Spinal cord (tissue), 10 donors: Measurements from ENCODE around the gene SUPT4H1. TPM values are rescaled to one million over a fixed set of nuclear protein-coding genes. Genes with fewer than 3 reads are reported as not detected.
A peak's percentile ranks its signal among the peaks of the same experiment; 100 is the strongest.

ENCODE experiments used
- DNase-seq, 6 donors: peaks; one replicate each; pipeline versions ENCODE4 v3.0.0 to v3.0.0-alpha.2; 2013 to 2015; ENCODE audit warnings: low spot score in 6 of 6, low read depth in 4 of 6
- H3K27ac ChIP-seq: one replicate; pipeline ENCODE4 v1.5.1; 2013; ENCODE audit warnings: low read depth, low read length, control low read depth
- H3K27me3 ChIP-seq: one replicate; pipeline ENCODE4 v1.6.1; 2013; ENCODE audit warnings: low read length; ENCODE audit not compliant: control insufficient read depth, insufficient read depth
- H3K36me3 ChIP-seq: one replicate; pipeline ENCODE4 v1.6.1; 2013; ENCODE audit warnings: low read length; ENCODE audit not compliant: control insufficient read depth, insufficient read depth
- H3K4me1 ChIP-seq: one replicate; pipeline ENCODE4 v1.6.1; 2013; ENCODE audit warnings: low read length; ENCODE audit not compliant: control insufficient read depth, insufficient read depth
- H3K4me3 ChIP-seq: one replicate; pipeline ENCODE4 v1.5.1; 2013; ENCODE audit warnings: low read depth, low read length, control low read depth
- H3K9me3 ChIP-seq: one replicate; pipeline ENCODE4 v1.6.1; 2013; ENCODE audit warnings: low read length; ENCODE audit not compliant: control insufficient read depth, insufficient read depth
- WGBS: methylation state at CpG from one replicate; pipeline ENCODE4 v1.1.5; 2013; ENCODE audit warnings: missing lambda C conversion rate; ENCODE audit not compliant: insufficient coverage; 5-methylcytosine and 5-hydroxymethylcytosine counted together
- polyA plus RNA-seq, 2 donors: library from polyadenylated mRNA; unstranded; fragments of 120-200 nt; gene quantifications; one replicate each; pipeline ENCODE4 v1.2.1, GENCODE V29; 2013; ENCODE audit not compliant: insufficient read length in 2 of 2
- total RNA-seq, 2 donors: library from RNA; depleted of rRNA in 1 of 2; stranded (reverse); fragments of 120-200 nt in 1 of 2; fragments of >200 nt in 1 of 2; gene quantifications; one replicate each; pipeline versions ENCODE4 v1.2.3 to v1.2.4, GENCODE V29; 2013 to 2014
- donor health status: healthy.

The SUPT4H1 gene
- total and polyA plus RNA-seq, 4 donors, result 48.4 to 97.8 (median 87.5) TPM

DNA sequence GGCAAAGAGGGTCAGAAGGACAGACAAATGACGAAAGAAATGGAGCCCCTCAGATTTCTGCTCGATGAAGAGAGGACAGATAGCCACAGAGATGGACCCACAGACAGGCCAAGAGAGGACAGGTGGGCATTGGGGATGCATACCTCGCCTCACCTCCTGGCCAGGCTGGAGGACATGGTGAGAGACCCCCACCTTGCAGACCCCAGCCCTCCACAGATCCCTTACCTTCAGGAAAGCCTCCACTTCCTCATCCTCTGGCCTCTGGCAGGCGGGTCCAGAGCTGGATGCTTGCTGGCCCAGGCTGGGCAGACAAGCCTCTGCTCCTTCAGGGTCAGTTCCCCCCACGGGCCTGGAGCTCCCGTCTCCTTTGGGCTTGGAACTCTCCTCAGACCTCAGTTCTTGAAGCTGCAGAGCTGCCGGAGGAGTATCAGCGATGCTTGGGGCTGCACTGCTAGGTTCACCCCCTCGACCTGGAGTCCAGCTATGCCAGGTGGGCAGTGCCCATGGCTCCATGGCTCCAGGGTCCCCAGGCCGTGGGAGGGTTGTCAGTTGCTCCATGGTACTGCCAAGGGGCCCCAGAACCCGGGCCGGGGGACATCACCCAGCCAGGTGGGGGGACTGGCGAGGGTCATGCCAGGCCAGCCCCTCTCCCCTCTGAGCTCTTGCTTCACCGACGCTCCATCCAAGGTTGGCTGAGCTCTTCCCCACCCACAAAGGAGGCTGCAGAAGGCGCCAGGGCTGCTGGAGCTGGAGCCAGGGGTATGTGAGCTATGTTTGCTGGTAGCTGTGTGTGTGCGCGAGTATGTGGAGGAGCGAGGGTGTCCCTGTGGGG, 24.4 kb downstream of the SUPT4H1 start:
- Histone ChIP-seq H3K9me3 (no peaks in the 10 kb centered on the region), H3K4me1 (peaks cover 70% of the 10 kb centered on the region), H3K27ac (peak overlapping the region; percentile 83), H3K27me3 (no peaks in the 10 kb centered on the region), H3K4me3 (peak overlapping the region; percentile 48), H3K36me3 (peaks cover 20% of the 10 kb centered on the region)
- WGBS, result 47% methylated on average over 17 of the region's 19 CpGs
- DNase-seq, result peak in 1 of 6 donors; percentile 49

DNA sequence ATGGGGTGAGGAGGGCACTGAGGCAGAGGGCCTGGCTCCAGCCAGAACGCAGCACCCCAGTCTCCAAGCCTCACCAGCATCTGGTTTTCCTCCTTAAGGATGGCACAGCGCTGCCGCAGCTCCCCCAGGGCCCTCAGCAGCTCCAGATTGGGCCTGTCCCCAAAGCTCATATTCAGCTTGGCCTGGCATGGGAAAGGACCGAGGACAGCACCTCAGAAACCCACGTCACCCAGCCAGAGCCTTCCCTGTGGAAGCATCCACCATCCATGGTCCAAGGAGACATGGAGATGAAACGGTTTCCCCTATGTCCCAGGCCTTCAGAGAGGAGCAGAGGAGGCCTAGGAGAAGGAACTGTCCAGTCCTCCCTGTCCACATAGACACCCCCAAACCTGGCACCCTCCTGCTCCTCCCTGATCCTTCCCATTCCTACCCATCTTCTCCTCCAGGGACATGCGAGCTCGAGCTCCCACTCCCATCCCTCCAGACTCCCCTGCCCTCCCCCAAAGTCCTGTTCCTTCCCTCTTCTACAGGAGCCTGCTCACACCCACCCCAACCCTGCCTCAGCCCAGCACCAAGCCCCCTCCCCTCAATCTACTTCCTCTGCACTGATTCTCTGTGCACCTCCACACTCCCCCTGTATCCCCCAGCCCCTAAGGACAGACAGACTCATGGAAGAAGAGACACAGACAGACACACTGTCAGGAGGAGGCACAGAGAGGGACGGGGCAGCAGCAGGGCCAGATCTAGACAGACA, 25.2 kb downstream of the SUPT4H1 start:
- WGBS, result 81% methylated on average over 9 of the region's 9 CpGs
- peaks cover 70% of the 10 kb centered on the region for H3K4me1 ChIP-seq
- no peak overlapping the region for H3K27ac ChIP-seq
- peak overlapping the region; percentile 48 for H3K4me3 ChIP-seq
- peaks cover 28% of the 10 kb centered on the region for H3K36me3 ChIP-seq
- DNase-seq, result no peak
- no peaks in the 10 kb centered on the region for H3K27me3 ChIP-seq
- H3K9me3 ChIP-seq, result no peaks in the 10 kb centered on the region

DNA sequence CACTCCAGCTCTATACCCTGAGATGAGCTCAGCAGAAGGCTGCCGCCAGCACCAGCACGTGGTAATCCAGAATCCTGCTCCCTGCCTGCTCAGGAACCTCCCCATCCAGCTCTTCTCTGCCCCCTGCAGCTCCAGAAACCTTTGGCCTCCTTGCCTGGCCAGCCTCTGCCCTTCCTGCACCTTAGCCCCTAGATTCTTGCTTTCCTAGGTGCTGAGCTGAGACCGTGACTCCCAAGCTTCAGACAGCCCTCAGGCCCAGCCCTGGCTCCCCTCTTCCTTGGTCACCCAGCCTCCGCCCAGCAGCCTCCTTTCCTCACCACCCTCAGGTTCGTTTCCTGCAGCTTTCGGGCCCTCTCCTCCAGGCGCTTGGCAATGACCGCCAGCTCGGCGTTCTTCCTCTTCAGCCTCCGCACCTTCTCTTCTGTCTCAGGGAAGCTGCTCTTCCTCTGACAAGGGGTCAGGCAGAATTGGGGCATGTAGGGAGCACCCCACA, 26.0 kb downstream of the SUPT4H1 start:
- 80% methylated on average over 11 of the region's 11 CpGs for WGBS

DNA sequence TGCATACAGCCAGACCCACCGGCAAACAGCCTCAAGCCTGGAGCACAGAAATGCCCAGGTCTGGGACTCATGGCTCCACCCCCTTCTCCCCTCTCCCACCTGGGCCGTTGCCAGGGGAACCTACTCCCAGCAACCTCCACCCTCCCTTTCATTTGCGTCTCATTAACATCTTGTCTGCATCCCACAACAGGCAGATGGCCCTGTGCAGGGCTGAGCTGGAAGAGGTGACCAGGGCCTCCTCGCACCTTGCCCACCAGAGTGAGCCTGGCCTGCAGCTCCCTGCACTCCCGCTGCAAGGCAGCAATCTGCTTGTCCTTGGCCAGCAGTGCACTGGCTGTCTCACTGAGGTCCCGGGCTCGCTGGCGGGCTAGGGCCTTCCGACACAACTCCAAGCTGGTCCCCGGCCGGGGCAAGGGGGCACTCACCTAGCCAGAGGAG, 26.7 kb downstream of the SUPT4H1 start:
- WGBS, result 59% methylated on average over 11 of the region's 11 CpGs
- H3K4me3 ChIP-seq, result peak overlapping the region; percentile 54
- no peaks in the 10 kb centered on the region for H3K27me3 ChIP-seq
- H3K4me1 ChIP-seq, result peaks cover 63% of the 10 kb centered on the region
- H3K36me3 ChIP-seq, result peaks cover 34% of the 10 kb centered on the region
- H3K9me3 ChIP-seq, result no peaks in the 10 kb centered on the region
- H3K27ac ChIP-seq, result no peak overlapping the region
- DNase-seq, result peak in 2 of 6 donors; percentile 67 to 93

More for the DNA sequence above, 26.0 kb downstream of the SUPT4H1 start:
- peaks cover 69% of the 10 kb centered on the region for H3K4me1 ChIP-seq
- H3K4me3 ChIP-seq, result peak overlapping the region; percentile 4
- no peak overlapping the region for H3K27ac ChIP-seq
- DNase-seq, result peak in 1 of 6 donors; percentile 18
- no peaks in the 10 kb centered on the region for H3K27me3 ChIP-seq
- H3K9me3 ChIP-seq, result no peaks in the 10 kb centered on the region
- H3K36me3 ChIP-seq, result peaks cover 28% of the 10 kb centered on the region

DNA sequence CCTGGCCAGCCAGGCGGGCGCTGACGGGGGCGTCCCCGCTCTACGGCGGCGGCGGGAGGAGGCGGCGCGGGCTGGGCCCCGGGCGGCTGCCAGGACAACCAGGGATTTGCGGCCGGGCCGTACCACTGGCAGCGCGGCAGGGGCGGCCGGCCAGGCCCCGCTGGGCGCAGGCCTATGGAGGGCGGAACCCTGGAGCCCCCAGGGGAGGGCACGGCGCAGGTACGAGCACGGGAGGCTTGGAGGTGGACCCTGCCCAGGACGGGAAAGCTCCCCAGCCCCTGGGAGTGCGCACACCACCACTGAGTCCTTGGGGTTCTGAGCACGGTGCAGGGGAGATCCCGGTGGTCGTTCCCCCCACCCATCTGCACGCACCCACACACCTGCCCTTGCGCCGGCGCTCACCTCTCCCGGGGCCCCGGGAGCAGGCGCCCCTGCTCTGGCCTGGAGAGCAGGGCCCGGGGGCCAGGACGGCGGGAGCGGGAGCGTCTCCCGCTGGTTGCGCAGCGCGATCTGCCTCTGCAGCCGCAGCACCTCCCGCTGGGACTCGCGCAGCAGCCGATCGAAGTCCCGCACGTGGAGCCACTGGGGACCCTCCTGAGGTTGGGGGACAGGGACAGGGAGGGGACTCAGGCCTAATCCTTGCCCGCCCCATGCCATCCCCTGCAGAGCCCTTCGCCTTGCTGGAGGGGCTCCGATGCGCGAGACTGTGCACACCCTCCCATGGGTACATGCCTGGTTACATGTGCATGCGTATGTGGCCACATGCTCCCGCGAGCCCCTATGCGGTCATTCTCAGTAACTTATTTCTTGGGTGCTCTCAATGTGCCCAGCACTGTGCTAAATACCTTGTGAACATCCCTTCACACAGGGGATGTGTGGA, 27.4 kb downstream of the SUPT4H1 start:
- peaks cover 63% of the 10 kb centered on the region for H3K4me1 ChIP-seq

DNA sequence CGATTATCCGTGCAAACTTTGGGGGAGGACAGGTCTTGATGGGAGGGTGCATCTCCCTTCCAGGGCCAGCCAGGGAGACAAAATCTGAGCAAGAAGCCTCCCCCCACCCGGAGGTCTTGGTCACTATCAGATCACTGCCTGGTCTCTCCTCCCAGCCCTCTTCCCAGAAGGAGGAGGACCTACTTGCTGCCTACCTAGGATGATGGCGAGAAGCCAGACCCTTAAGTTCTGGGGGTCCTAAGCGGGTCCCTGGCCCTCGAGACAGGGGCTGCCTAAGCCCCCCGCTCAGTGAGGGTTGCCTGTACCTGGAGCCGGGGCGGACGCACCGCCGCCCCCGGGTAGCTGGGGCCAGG, 28.0 kb downstream of the SUPT4H1 start:
- 5% methylated on average over 11 of the region's 13 CpGs for WGBS
- Histone ChIP-seq H3K36me3 (peaks cover 47% of the 10 kb centered on the region), H3K27me3 (no peaks in the 10 kb centered on the region), H3K4me1 (peaks cover 57% of the 10 kb centered on the region), H3K9me3 (no peaks in the 10 kb centered on the region), H3K27ac (no peak overlapping the region), H3K4me3 (peak overlapping the region; percentile 38)
- no peak for DNase-seq

More for the DNA sequence above, 27.4 kb downstream of the SUPT4H1 start:
- Histone ChIP-seq H3K36me3 (peaks cover 40% of the 10 kb centered on the region), H3K27ac (no peak overlapping the region), H3K27me3 (no peaks in the 10 kb centered on the region), H3K4me3 (peak overlapping the region; percentile 54), H3K9me3 (no peaks in the 10 kb centered on the region)
- peak in 2 of 6 donors; percentile 60 to 72 for DNase-seq
- 2% methylated on average over 66 of the region's 66 CpGs for WGBS

DNA sequence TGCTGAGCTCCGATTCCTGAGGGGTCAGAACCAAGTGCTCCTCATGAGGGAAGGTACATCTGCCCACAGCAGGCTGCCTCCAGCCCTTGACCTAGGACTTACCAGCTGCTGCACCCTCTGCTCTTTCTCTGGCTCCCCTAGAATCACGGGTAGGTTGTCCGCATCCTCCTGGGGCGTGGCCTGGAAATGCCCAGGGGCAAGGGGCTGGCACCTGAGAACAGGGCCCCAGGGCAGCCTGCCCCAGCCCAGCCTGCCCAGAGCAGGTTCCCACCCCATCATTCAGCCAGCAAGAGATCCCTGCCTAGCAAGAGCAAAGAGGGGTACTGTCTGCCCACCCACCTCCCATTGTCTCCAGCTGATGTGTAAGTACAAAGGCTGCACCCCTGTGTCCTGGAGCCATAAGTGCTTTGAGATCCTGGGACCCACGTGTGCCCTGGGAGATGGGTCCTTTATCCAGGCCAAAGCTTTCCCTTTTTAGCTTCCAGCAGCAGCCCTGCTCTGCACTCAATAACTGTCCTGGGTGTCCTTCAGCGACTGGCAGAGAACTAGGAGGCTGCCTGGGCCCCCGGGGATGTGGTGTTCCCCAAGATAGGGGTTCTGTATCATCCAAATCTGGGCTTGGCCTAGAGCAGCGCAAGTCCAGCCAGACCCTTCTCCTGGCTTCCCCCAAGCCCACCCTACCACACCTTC, 28.5 kb downstream of the SUPT4H1 start:
- peak overlapping the region; percentile 38 for H3K4me3 ChIP-seq
- WGBS, result 60% methylated on average over 7 of the region's 8 CpGs
- H3K36me3 ChIP-seq, result peaks cover 52% of the 10 kb centered on the region
- no peaks in the 10 kb centered on the region for H3K9me3 ChIP-seq
- no peak overlapping the region for H3K27ac ChIP-seq
- H3K27me3 ChIP-seq, result no peaks in the 10 kb centered on the region
- H3K4me1 ChIP-seq, result peaks cover 52% of the 10 kb centered on the region
- no peak for DNase-seq

DNA sequence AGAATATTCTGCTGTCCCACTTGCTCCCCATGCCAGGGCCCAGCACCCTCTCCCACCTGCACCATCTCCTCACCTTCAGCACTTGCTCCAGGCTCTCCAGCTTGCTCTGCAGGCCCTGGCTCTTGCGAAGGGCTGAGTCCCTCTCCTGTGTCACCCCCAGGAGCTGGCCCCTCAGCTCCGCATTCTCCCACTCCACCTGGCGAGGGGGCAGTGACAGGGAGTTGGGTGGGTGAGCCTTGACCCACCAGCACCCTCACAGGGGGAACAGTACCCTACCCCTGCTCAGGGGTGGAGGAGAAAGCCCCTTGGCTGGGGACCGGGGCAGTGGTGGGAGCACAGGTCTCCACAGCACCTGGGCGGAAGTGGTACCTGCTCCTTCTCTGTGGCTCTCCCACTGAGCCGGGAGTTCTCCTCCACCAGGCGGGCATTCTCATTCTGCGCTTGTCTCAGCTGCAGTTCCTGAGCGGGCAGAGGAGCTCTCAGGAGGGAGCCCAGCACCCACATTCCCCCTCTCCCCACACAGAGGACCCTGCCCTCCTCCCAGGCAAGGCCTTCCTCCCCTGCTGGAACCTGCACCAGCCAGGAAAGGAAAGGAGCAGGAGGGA, 29.3 kb downstream of the SUPT4H1 start:
- Histone ChIP-seq H3K36me3 (peaks cover 58% of the 10 kb centered on the region), H3K9me3 (no peaks in the 10 kb centered on the region), H3K27me3 (no peaks in the 10 kb centered on the region), H3K27ac (no peak overlapping the region), H3K4me1 (peaks cover 44% of the 10 kb centered on the region), H3K4me3 (no peak overlapping the region)
- no peak for DNase-seq
- WGBS, result 93% methylated on average over 8 of the region's 9 CpGs
